HG03097 (cell line): ENCODE results near the gene EGLN3.
"Not testable (repeated sequence)": the region's sequence is repeated elsewhere in the genome, so short reads cannot be mapped to it uniquely, and the experiment has no call there.

Source experiments
- ATAC-seq: cut with Tn5 transposase; IDR thresholded peaks from one replicate; pipeline ENCODE4 v1.9.1; 2021; ENCODE audit not compliant: unreplicated experiment, low FRiP score

EGLN3 gene

DNA sequence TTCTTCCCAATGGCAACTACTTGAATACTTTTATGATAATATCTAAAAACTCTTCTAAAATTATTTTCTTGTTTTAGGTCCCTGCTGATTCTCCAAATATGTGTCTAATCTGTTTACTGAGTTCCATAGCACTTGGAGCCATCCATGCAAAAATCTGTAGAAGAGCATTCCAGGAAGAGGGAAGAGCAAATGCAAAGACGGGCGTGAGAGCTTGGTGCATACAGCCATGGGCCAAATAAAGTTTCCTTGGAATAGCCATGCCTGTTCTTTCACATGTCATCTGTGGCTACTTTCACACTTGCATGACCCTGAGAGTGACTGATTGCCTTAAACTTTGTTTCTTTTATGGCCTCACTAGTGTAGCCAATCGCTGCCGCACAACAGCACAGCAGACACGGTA, 13.0 kb upstream of the EGLN3 start:
- no peak for ATAC-seq

DNA sequence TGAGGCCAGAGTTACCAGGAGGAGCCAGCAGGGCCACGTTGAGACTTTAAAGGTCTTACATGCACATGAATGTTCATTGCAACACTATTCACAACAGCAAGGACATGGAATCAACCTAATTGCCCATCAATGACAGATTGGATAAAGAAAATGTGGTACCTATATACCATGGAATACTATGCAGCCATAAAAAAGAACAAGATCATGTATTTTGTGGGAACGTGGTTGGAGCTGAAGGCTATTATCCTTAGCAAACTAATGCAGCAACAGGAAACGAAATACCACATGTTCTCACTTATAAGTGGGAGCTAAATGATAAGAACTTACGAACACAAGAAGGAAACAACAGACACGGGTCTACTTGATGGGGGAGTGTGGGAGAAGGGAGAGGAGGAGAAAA, 11.6 kb upstream of the EGLN3 start:
- ATAC-seq = not testable (repeated sequence)

DNA sequence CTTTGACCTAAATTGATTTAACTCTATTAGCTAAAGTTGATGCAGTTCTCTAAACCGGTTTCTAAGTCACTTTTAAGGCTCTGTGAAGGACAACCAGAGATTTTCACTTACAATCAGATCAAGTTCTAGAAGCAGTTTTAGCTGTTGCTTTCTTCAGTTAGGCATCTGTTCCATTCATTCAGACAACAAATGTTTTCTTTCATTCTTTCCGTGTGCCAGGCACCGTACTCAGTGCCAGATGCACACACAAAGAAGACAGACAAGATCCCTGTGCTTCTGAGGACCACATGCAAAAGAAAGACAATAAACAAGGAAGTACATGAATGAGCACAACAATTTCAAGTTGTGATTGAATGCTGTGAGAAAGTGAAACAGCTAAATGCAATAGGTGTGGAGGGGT, 11.1 kb upstream of the EGLN3 start:
- ATAC-seq = no peak

DNA sequence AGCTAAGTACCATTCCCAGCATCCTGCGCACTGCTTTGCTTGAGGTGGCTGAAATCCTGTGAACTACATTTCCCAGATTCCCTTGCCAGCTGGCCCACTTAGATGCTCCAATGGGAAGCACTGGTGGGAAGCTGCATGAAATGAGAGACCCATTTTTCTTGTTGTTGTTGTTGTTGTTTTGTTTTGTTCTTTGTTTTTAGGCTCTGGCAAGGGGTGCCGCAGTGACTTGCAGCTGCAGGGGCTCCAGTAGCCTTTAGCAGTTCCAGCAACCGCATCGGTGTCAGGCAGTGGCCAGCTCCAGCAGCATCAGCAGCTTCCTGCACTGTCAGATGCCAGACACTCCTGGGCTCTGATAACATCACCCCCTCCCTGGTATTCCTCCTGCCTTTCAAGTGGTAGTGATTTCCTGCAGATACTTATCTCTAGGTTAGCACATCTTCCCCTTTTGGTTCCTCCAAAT, 8.8 kb upstream of the EGLN3 start:
- ATAC-seq = no peak

DNA sequence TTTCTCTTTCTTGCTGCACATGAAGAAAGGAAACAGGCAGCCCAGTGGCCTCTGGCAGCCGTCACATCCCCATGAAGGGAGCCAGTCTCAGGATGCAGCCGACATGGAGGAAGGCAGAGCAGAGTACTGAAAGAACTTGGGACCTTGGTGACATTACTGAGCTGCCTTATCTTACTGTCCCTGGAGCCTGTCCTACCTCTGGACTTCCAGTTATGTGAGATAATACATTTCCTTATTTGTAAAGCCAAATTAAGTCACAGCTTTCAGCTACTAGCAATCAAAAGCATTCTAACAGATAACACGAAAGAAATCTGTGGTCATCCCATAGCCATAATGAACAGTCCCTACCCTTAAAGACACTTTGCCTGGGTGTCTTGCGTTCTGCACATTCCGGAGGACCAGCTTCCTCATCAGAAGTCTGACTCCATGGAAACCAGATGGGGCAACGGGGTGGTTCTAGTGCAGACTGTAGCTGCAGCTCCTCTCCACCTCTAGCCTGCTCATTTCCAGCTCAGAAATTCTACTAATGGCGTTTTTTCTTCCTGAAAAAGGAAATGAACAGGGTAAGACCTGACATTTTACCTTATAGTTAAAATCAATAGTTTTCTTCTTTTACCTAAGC, 7.8 kb upstream of the EGLN3 start:
- ATAC-seq = no peak

DNA sequence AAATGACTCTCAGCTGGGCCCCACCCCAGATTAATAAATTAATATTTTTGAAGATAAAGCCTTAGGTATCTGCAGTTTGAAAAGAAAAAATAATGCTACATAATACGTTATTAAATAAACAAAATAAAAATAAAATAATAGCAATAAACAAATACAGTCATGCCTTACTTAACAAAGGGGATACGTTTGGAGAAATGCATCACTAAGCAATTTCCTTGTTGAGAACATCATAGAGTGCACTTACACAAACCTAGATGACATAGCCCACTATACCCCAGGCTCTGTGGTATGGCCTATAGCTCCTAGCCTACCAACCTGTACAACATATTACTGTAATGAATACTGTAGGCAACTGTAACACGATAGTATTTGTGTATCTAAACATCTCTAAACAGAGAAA, 7.1 kb upstream of the EGLN3 start:
- no peak for ATAC-seq

DNA sequence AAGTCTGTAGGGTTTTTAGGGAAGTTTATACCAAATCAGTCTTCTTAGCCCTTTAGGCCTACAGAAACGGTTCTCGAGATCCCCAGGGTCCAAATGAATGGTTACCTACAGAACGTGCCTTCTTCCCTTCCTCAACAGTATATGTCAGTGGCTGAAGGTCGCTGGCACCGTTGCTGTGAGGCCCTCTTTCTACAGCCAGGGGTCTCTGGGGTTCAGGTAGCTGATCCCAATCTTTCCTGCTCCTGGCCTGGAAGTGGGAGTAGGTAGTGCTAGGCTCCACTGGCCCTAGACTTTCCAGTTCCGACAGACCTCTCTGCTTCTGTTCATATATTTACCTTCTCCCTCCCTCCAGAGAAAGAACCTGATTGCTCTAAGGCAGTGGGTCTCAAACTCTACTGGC, 6.4 kb upstream of the EGLN3 start:
- no peak for ATAC-seq

DNA sequence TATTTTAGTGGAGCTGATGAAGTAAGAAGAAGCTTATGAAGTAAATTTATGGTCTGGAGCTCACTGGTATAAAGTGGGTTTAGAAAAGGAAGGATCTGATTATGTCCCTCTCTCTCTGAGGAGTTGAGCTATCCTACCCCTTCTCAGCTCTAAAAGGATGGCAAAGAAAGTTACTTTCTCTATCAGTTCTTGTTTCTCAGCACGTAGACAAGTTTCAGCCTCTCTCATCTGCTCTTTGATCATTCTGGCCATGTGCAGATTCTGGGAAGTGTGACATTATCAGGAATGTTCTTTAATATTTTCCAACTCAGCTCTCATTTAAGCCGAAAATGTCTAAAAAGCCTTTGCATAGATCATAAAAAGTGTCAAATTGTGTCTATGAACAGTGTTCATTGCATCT, 5.8 kb upstream of the EGLN3 start:
- ATAC-seq = peak; percentile 46

DNA sequence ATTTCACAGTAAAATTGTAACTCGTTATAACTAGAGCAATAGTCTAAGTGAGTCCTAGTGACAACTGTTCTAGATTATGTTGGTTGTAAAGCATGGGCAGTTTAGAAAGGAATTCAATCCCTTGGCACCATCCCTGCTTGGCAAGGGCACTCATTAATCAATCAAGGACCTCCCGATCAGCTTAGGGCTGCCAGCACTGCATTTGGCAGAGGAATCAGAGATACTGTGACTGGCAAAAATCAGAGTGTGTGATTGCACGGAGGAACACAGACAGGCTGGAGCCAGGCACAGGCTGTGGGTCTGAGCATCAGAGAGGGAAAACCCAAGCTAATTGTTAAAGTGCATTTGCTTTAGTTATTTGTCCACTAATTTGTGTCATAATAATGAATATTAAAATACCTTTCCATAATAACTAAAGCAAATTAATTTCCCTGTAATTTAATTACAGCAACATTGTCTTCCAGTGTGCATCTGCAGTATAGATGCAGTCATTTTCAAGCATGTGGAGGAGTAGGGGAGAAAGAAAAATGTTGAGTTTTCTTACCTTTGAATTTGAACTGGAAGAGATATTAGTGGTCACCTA, 3.2 kb upstream of the EGLN3 start:
- no peak for ATAC-seq

DNA sequence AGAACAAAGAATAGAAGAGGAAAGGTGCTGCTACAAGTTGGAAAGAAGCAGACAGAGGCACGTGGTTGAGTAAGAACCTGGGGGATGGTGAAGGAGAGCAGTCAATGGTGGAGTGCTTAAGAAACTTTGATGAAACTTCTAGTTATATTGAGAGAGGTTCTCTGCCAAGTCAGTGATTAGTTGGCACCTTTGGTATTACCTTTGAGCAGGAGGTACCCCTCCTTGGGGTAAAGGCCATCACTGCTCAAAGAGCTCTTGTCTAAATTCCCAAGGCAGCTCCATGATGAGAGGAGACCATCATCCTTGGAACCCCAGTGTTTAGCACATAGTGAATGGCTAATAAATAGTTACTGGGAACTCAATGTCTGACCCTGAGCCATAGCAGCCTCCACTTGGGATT, 1.7 kb upstream of the EGLN3 start:
- no peak for ATAC-seq

DNA sequence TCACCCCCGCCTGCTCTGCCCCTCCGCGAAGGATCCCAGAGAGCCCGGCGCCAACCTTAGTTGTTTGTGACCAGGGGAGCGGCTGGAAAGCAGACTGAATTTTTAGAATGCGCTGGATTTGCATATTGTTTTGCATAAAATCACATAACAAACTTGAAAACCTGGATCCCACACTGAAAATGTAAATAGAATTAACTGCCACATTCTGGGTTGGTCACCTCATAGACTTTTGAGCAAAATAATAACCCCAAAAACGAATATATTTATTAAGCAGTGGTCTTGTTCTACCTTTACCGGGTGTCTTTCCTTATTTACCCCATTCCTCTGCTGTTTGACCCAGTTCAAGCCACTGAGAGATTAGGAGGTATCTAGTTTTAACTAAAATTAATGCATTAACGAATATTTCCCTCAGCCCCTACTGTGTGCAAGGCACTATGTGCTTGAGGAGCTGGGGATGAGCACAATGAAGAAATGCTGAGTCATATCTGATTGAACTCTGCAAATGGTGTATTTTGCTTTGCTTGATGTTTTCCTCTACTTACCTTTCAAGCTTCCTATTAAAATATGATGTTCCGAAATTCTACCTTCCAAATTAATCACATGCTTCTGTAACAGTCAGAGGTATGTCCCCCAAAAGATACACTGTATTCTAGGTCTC, 438 bp upstream of the EGLN3 start:
- ATAC-seq = no peak

DNA sequence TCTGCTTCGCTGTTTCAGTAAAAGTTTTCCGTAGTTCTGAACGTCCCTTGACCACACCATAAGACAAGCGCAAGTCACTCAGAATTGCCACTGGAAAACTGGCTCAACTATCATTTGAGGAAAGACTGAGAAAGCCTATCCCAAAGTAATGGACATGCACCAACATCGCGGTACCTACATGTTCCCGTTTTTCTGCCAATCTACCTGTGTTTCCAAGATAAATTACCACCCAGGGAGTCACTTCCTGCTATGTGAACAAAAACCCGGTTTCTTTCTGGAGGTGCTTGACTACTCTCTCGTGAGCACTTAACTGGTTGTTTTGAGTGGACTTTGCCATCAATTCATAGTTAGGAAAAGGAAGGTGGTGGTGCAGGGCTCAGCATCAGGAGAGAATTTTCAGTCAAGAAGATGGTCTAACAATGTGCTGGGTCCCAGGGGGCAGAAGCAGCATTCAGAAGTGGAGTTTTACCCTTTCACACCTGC, 1.4 kb downstream of the EGLN3 start:
- no peak for ATAC-seq

DNA sequence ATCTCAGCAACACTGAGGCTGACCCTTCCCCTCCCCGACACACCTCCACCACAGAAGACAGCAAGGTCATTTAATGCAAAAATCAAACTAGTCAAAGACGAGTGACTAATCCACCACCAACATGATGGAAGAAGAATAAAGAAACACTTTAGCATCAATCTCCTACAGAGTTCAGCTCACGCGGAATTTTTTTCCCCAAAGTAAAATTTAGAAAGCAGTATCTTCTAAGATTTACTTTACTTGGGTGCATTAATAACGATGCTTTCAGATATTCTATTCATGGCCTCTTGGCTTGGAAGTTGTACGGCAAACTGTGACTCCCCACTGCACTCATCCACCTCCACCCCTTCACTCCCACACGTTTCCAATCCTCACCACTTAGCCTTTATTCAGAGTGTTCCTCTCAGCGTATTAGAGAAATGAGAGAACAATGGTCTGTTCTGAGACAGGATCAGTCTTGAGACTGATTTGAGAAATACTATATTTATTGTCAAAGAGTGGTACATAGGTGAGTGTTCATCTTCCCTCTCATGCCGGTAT, 1.9 kb downstream of the EGLN3 start:
- no peak for ATAC-seq

DNA sequence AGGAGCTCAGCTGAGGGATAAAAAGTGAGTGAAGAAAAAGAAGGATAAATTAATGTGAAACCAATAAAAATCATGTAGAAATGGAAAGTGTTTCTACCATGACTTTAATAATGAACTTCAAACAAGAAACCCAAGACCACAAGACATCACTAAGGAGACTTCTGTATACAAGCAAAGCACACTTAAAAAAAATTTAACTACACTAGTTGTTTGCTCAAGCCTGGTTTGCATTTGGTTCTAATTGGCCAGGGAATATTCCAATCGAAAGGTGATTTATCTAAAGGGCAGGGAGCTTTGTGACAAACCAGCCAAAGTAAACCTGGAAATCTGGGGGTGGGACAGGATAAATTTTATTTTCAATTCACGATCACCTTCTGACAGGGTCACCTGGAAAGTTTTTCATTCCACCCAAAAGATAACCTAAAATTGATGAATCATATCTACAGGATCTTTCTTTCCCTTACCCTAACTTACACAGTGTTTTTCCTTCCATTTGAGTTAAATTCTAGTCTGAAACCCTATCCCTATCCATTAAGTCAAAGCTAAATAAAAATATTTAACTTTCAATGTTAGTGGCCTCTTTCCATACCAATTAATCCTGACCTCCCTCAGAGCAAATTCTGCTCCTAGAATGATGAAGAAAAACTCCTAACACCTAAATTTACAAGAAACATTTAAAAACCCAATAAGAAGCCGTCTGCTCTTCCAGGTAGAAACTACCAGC, 2.6 kb downstream of the EGLN3 start:
- ATAC-seq = no peak

DNA sequence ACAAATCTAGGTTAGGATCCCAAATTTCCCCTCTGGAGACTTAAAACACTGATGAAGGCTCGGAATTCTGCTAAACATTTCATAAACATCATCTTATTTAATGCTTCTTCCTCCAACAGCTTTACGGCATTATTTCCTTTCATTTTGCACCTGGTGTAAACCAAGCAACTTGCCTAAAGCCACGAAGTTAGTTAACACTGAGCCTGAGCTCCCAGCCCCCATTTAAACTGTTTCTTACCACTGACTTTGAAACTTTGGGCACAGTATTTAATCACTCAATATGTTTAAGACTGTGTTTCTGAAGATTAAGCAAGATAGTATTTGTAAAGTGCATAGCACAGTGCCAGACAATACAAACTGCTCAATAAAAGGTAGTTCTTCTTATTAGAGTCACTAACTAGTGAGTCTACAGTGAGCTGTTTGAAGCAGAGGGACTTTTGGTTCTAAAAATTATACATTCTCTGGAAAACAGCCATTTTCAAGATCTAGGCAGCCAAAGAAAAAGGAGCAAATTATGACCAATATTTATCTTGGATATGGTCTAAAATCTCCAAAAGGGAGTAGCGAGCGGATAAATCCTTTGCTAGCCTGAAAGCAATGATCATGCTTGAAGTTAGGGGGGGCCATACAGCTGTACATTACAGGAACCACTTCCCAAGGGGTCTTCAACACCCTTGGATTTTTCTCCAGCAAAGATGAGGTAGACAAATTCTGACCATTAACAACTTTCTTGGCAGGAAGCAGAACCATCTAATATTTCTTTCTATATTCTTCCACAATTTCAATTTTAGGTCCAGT, 4.0 kb downstream of the EGLN3 start:
- ATAC-seq = no peak

DNA sequence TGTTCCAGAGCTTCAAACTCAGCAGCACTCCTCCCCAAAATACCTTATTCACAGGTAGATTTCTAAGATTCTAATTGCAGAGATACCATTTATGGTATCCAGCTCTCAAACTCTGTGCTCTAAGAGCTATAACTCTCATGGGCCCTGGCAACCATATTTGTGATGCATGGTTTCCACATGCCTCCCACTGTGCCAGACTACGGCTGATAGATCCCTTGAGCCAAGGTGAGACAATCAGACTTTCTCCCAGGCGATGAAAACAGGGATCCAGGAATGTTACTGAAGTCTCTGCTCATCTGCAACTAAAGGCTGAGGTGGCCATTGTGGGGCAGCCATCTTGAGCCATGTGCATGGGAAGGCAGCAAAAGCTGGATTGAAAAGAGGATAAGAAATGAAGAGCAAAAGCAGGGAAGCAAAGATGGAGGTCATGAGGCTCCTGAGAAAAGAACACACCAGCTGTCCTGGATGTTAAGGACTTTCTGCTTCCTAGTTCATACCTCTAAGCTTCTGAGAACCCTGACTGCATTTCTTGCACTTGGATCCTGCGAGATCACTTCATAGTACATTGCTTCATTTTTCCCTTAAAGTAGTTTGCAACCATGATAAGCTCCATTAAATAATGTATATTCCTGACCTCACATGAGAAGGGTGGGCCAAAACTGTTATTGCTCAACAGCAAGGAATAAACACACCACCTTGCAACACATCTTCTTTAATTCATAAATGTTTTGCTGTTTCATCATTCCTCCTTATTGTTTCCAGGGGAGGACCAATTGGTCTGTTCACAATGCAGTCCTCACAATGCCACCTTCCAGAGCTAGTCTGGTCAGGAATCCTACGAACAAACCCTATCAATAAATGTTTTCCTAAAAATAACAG, 5.4 kb downstream of the EGLN3 start:
- no peak for ATAC-seq

DNA sequence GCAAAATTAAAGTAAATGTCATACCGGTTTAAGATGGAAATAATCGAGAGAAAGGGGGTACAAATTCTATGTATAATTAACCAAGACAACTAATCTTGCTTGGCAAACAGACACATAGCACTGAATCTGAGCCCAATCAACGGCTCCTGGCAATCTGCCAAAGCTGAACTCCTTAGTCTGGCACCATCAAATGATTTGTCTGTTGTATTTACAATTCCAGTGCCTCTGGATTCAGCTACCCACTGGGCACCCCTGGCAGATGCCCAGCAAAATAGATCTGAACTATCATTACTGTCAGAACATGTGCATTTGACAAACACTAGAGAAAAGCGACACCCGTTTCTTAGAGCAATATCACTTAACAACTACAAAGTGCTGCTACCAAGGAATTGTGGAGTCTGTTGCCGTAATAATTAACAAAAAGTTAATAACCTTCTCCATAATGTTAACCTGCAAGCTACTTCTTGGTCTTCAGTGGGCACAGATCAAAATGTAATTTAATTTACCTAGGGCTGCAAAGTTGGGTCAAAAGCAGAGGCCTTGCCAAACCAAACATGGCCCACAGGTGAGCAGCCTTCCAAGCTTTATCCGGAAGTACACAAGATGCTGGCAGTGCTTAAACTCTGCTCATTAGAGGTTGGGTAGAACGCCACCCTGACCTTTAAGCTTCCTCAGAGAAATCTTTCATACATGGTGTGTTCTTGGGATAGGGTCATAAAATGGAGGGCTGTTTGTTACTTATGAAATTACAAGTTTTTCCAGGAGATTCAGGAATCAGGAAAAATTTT, 7.6 kb downstream of the EGLN3 start:
- ATAC-seq = no peak

DNA sequence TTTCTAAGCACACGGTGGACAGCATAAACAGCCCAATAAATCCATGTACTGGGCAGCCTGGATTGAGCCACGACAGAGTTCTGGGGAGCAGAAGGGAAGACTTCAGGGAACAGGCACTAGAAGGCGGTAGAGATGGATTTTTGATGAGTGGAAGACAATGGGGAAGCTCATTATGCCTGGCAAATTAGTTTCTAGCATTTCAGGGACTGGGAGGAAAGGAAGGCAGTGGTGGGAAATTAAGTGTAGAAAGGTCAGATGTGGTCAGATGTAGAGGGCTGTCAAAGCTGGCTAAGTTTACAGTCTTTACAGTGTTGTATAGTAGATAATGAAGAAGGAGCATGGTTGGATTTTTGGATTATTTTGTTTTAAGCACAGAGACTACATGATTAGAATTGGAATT, 9.2 kb downstream of the EGLN3 start:
- ATAC-seq = no peak

DNA sequence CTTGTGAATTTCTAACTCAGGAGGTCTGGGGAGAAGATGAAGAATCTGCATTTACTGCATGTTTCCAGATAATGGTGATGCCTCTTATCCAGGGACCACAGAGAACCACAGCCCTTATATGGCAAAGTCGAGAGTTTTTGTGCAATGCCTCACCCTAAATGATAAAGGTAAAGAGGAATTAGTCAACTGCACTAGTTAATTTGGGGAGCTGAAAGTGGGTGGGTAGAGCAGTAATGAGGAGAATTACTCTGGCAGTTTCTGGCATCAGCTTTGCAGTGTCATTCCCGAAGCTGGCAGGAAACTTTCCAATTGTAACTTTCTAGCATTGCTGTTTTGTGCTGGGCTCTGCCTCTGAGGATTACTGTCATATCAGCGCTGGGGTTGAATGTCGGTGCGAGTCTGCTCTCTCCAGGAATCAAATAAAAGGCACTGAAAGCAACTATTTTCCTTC, 10.3 kb downstream of the EGLN3 start:
- no peak for ATAC-seq
